Right cardiac atrium (tissue), 5 donors: ENCODE results near the gene DISP2. TPM values are rescaled to one million over a fixed set of nuclear protein-coding genes. Genes with fewer than 3 reads are reported as not detected.
A peak's percentile ranks its signal among the peaks of the same experiment; 100 is the strongest.

ENCODE experiments used
- ATAC-seq, 2 donors: fragments of 200-7000 bp; cut with Tn5 transposase; one replicate each; pipeline versions ENCODE4 v1.8.0 to v1.9.1; 2020; ENCODE audit warnings: moderate library complexity in 2 of 2, mild to moderate bottlenecking in 1 of 2
- DNase-seq, 3 donors: peaks; one replicate each; pipeline ENCODE4 v3.0.0-alpha.2; 2020
- H3K27ac ChIP-seq: one replicate; pipeline ENCODE4 v1.5.1; 2013; ENCODE audit warnings: mild to moderate bottlenecking, low read length, control low read depth, moderate library complexity
- H3K27me3 ChIP-seq: one replicate; pipeline ENCODE4 v1.6.1; 2013; ENCODE audit not compliant: control insufficient read depth, insufficient read depth
- H3K4me1 ChIP-seq: one replicate; pipeline ENCODE4 v1.6.1; 2013; ENCODE audit warnings: low read length; ENCODE audit not compliant: control insufficient read depth, insufficient read depth
- H3K4me3 ChIP-seq: one replicate; pipeline ENCODE4 v1.5.1; 2013; ENCODE audit warnings: low read length, control low read depth
- H3K9me3 ChIP-seq: one replicate; pipeline ENCODE4 v1.6.1; 2013; ENCODE audit warnings: low read length; ENCODE audit not compliant: control insufficient read depth
- WGBS: extraction: QIAGEN DNeasy Blood & Tissue Kit; methylation state at CpG from one replicate; pipeline ENCODE4 v1.1.7; 2013; 5-methylcytosine and 5-hydroxymethylcytosine counted together
- intact Hi-C, 4 donors: fragments of 100-400 bp; cut with DNase I; formaldehyde crosslinking; loops; one replicate each; pipeline versions ENCODE4 v1.11.0 to v1.14.0; 2022 to 2023
- polyA plus RNA-seq: library from polyadenylated mRNA; stranded (reverse); fragments of 200-250 nt; gene quantifications from one replicate; pipeline ENCODE4 v1.2.3, GENCODE V29; 2013
- total RNA-seq, 4 donors: library from RNA; stranded (reverse); fragmentation: NEBNext Ultra II Directional; extraction: Animal tissue kit (Norgen Biotek cat#: 25700); gene quantifications; one replicate each; pipeline ENCODE4 v1.2.1, GENCODE V29; 2021
- donor health status: healthy with polysubstance abuse.
- donor health status: DM: no; HTN: yes; CAD: no.
- donor health status: DM: no; HTN: no; CAD: no.
- donor health status: DM: no; HTN: yes; CAD: no; lungs with severe emphysema.
- donor health status: DM: yes; HTN: yes; CAD: no.

DISP2 gene
- total and polyA plus RNA-seq, 5 donors: 0.85 to 4.6 (median 1.0) TPM

DNA sequence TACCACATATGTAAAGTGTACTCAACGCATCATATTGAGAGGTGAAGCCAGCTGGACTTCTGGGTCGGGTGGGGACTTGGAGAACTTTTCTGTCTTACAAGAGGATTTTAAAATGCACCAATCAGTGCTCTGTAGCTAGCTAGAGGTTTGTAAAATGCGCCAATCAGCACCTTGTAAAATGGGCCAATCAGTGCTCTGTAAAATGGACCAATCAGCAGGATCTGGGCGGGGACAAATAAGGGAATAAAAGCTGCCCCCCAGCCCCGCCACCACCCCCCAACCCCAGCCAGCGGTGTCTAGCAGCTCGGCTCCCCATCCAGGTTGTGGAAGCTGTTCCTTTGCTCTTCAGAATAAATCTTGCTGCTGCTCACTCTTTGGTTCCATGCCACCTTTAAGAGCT lies 41.4 kb downstream of the DISP2 start:
- ATAC-seq: no peak
- Histone ChIP-seq H3K4me3 (no peak overlapping the region), H3K27me3 (no peaks in the 10 kb centered on the region), H3K4me1 (no peaks in the 10 kb centered on the region), H3K9me3 (no peaks in the 10 kb centered on the region), H3K27ac (no peak overlapping the region)
- intact Hi-C loops: no loop called here
- no peak for DNase-seq
- 80% methylated on average over 7 of the region's 7 CpGs for WGBS

DNA sequence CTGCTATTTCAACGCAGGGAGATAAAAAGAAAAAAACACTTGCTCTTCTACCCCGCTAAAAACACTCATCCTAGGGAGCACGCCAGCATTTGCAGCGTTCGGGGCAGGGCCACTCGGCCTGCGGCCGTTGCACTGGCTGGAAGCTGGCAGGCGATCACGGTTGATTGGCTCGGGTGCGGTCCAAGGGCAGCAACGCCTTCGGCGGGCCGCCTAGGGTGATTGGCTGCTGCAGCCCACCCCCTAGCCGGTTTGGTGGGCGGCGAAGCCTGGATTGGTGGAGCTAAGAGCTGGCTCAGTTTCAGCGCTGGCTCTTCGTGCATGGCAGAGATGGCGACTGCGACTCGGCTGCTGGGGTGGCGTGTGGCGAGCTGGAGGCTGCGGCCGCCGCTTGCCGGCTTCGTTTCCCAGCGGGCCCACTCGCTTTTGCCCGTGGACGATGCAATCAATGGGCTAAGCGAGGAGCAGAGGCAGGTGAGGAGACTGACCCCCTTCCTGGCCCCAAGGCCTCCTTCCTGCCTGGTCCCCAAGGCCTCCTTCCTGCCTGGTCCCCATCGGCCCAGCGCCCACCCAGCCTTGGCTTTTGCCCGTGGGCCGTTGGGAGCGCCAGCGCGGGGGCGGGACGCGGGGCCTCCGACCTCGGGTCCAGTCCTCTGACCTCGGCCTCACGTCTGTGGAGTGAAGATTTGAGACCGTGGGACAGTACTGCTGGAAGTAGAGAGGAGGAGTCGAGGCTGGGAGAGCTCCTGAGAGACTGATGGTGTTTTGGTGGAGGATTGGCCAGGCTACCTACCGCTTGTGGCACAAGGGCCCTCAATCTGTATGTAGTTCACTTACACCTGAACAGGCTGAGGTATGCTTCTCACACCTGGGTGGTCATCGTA lies 47.7 kb downstream of the DISP2 start, which contains the start of gene IVD:
Gene IVD, plus strand, starts transcription at position 295 of the 881 bp plus-strand sequence. Its CDS starts 33 bp downstream, at position 328.
- intact Hi-C loops: no loop called here
- ATAC-seq (peak; percentile 100), DNase-seq (peak; percentile 97 to 99 (median 99))
- Histone ChIP-seq H3K27ac (peak within 1 kb of the TSS; percentile 59), H3K9me3 (no peaks in the 10 kb centered on the region), H3K27me3 (no peaks in the 10 kb centered on the region), H3K4me1 (peaks cover 2% of the 10 kb centered on the region), H3K4me3 (peak within 1 kb of the TSS; percentile 67)
- 2% methylated on average over 54 of the region's 54 CpGs for WGBS

DNA sequence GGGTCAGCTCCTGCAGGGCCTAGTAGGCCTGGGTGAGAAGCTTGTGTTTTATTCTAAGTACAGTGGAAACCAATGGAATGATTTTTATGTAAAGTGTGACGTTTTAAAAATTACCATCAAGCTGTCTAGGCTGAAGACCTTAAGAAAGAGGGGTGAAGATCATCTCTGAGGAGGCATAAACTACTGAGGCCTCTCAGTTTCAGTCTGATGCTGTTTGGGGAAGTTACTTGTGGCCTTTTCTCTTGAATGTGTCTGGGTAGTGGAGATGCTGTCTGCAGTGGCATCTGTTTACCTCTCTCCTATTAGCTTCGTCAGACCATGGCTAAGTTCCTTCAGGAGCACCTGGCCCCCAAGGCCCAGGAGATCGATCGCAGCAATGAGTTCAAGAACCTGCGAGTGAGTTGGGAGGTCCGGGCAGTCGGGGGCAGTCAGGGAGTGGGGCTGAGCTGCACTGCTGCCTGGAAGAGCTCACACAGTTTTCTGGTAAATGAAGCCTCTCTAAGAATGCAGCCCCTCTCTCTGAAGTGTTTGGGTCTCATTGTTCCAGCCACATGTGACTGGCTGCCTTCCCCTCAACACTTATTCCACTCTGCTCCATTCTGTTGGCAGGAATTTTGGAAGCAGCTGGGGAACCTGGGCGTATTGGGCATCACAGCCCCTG lies 49.4 kb downstream of the DISP2 start:
- intact Hi-C loops: no loop called here
- 77% methylated on average over 8 of the region's 8 CpGs for WGBS
- H3K27me3 ChIP-seq: no peaks in the 10 kb centered on the region
- ATAC-seq: no peak
- H3K4me1 ChIP-seq: peaks cover 2% of the 10 kb centered on the region
- no peaks in the 10 kb centered on the region for H3K9me3 ChIP-seq
- no peak for DNase-seq
- H3K4me3 ChIP-seq: no peak overlapping the region
- H3K27ac ChIP-seq: no peak overlapping the region

DNA sequence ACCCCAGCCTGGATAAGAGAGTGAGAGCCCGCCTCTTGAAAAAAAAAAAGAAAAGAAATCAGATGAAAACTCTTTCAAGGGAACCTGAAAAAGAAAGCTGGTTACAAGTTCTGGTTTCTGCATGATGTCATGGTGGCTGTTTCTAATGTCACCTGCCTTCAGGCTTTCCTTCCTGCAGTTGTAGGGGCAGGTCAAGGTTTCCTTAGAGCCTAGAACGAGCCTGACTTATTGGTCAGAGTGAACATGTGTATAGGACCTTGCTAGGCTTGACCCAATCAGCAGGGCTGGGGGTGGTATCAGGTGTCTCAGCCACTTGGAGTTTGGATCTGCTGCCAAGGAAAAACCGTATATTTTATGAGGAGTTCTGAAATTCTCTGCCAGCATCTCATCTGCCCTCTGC lies 51.3 kb downstream of the DISP2 start:
- H3K4me1 ChIP-seq: peaks cover 2% of the 10 kb centered on the region
- intact Hi-C loops: no loop called here
- no peaks in the 10 kb centered on the region for H3K27me3 ChIP-seq
- whole genome bisulfite sequencing: 77% methylated on average over 3 of the region's 3 CpGs
- H3K9me3 ChIP-seq: no peaks in the 10 kb centered on the region
- H3K4me3 ChIP-seq: no peak overlapping the region
- ATAC-seq: no peak
- H3K27ac ChIP-seq: no peak overlapping the region
- no peak for DNase-seq

DNA sequence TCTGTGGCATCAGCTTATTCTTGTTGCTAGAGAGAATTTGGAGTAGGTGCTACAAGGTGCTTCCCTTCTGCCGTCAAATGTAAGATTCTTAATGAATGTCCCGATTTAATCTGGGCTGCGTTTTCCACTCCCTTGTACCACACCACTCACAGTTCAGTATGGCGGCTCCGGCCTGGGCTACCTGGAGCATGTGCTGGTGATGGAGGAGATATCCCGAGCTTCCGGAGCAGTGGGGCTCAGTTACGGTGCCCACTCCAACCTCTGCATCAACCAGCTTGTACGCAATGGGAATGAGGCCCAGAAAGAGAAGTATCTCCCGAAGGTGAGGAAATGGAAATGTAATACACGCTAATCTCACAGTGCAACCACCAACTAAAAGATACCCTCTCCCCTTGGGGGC lies 52.5 kb downstream of the DISP2 start:
- ATAC-seq: no peak
- WGBS: 94% methylated on average over 11 of the region's 11 CpGs
- intact Hi-C loops: loop anchor here in 2 of 4 donors (10.0 kb wide), 2 partner anchors 46 to 126 kb away; partner anchors contain the start of gene ANKRD63 (in 1 of the 2)

DNA sequence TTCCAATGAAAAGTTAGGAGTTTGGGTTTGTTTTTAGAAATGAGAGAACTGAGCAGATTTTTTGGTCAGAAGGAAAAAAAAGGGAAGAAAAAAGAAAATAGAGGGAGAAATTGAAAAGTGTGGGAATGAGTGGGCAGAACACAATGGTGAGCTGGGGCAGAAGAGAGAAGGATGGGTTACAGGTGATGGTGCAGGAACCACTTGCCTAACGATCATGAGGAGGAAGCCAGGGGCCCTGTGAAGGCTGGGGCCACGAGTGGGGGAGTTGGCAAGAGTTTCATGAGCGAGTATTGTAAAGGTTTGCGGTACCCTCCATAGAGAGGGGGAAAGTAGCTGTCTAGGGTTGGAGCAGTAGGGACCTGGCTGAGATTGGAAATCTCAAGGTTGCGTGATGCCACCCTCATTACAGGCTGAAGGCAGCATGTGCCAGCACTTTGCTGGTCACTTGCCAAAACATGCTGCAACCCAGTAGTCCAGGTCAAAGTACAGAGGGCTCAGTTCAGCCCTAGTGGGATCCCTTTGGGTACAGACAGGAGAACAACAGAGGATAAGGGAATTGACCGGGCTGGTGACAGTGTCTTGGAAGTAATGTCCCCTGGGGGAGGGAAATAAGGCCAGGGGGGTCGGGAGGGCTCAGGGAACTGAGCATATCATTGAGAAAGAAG lies 54.2 kb downstream of the DISP2 start:
- intact Hi-C loops: loop anchor here in 2 of 4 donors (10.0 kb wide), 2 partner anchors 47 to 127 kb away; partner anchors contain the start of gene ANKRD63 (in 1 of the 2)
- no peak for DNase-seq

More for the DNA sequence above, 52.5 kb downstream of the DISP2 start:
- H3K27ac ChIP-seq: no peak overlapping the region
- H3K9me3 ChIP-seq: no peaks in the 10 kb centered on the region
- no peak for DNase-seq
- no peak overlapping the region for H3K4me3 ChIP-seq
- H3K27me3 ChIP-seq: no peaks in the 10 kb centered on the region
- peaks cover 2% of the 10 kb centered on the region for H3K4me1 ChIP-seq

DNA sequence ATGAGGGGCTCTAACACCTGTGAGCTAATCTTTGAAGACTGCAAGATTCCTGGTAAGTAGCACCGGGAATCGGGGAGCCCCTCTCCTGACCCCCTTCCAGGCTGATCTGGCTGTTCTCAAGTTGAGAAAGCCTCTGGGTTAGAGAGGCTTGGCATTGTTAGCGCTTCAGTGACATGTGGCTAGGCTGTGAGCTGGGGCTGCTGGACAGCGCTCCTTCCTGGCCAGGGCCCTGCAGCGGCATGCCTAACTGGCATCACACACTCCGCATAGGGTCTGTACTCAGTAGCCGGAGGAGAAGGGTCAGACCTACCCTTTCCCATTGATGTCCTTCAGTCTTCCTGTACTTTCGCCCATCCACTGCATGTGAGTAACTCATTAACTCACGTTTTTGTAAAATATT lies 55.0 kb downstream of the DISP2 start:
- Histone ChIP-seq H3K9me3 (no peaks in the 10 kb centered on the region), H3K4me1 (no peaks in the 10 kb centered on the region), H3K27ac (no peak overlapping the region), H3K27me3 (no peaks in the 10 kb centered on the region), H3K4me3 (no peak overlapping the region)
- DNase-seq: no peak
- WGBS: 93% methylated on average over 9 of the region's 9 CpGs
- intact Hi-C loops: loop anchor here in 2 of 4 donors (10.0 kb wide), 2 partner anchors 48 to 128 kb away; partner anchors contain the start of gene ANKRD63 (in 1 of the 2)
- ATAC-seq: no peak

More for the DNA sequence above, 54.2 kb downstream of the DISP2 start:
- H3K4me3 ChIP-seq: no peak overlapping the region
- WGBS: 76% methylated on average over 7 of the region's 7 CpGs
- ATAC-seq: peak in 1 of 2 donors; percentile 27
- no peaks in the 10 kb centered on the region for H3K27me3 ChIP-seq
- H3K27ac ChIP-seq: no peak overlapping the region
- H3K9me3 ChIP-seq: no peaks in the 10 kb centered on the region
- no peaks in the 10 kb centered on the region for H3K4me1 ChIP-seq

DNA sequence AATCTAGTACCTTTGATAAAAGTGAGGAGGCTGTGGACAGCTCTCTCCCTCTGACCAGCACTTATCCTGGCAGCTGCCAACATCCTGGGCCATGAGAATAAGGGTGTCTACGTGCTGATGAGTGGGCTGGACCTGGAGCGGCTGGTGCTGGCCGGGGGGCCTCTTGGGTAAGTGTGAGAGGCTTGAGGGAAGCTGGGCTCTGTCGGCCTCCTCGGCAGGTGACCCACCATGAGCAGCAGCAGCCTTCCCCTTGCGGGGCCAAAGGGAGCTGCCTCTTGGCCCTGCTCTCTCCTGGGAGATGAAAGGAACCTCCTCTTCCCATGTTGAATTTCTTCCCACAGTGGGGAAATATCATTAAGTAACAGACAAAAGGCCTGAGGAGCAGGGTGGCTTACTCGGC lies 56.8 kb downstream of the DISP2 start:
- intact Hi-C loops: loop anchor here in 2 of 4 donors (10.0 kb wide), 2 partner anchors 50 to 130 kb away; partner anchors contain the start of gene ANKRD63 (in 1 of the 2)
- H3K27me3 ChIP-seq: no peaks in the 10 kb centered on the region
- no peak overlapping the region for H3K4me3 ChIP-seq
- H3K9me3 ChIP-seq: no peaks in the 10 kb centered on the region
- no peak for DNase-seq
- WGBS: 80% methylated on average over 7 of the region's 7 CpGs
- no peak overlapping the region for H3K27ac ChIP-seq
- no peaks in the 10 kb centered on the region for H3K4me1 ChIP-seq
- no peak for ATAC-seq

DNA sequence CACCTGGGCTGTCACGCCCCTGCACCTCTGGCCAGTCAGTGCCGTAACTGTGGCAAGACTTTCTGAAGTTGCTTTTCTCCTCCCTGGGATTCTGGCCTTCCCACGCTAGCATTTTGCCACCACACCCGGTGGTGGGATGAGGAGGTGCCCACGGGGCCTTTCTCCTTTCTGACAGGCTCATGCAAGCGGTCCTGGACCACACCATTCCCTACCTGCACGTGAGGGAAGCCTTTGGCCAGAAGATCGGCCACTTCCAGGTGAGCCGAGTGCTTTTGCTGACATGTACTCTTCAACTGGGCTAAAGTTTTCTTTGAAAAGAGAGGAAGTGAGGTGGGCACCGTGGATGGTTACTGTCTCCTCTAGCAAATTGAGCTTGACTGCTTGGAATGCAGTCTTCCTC lies 57.2 kb downstream of the DISP2 start:
- Histone ChIP-seq H3K4me3 (no peak overlapping the region), H3K27me3 (no peaks in the 10 kb centered on the region), H3K4me1 (no peaks in the 10 kb centered on the region), H3K27ac (no peak overlapping the region), H3K9me3 (no peaks in the 10 kb centered on the region)
- 93% methylated on average over 10 of the region's 10 CpGs for WGBS
- intact Hi-C loops: loop anchor here in 2 of 4 donors (10.0 kb wide), 2 partner anchors 50 to 130 kb away; partner anchors contain the start of gene ANKRD63 (in 1 of the 2)
- DNase-seq (no peak), ATAC-seq (no peak)

DNA sequence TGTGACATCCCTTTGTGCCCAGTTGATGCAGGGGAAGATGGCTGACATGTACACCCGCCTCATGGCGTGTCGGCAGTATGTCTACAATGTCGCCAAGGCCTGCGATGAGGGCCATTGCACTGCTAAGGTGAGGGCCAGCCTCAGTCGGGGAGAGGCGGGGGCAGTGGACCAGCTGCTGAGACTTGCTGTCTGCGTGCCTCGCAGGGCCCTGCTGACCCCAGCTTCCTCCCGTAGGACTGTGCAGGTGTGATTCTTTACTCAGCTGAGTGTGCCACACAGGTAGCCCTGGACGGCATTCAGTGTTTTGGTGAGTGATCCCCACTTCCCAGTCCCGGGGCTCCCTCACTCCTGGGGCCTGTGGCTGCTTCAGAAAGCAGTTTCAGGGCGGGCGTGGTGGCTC lies 58.0 kb downstream of the DISP2 start:
- Histone ChIP-seq H3K4me1 (no peaks in the 10 kb centered on the region), H3K4me3 (no peak overlapping the region), H3K27me3 (no peaks in the 10 kb centered on the region), H3K9me3 (no peaks in the 10 kb centered on the region), H3K27ac (no peak overlapping the region)
- WGBS: 92% methylated on average over 14 of the region's 14 CpGs
- no peak for DNase-seq
- ATAC-seq: no peak
- intact Hi-C loops: loop anchor here in 2 of 4 donors (10.0 kb wide), 2 partner anchors 51 to 131 kb away; partner anchors contain the start of gene ANKRD63 (in 1 of the 2)
